Osteocyte (in vitro differentiated cells): ENCODE measurements around the gene MPPED2. TPM values are rescaled to one million over a fixed set of nuclear protein-coding genes. Genes with fewer than 3 reads are reported as not detected.

Experiments used
- DNase-seq: peaks from one replicate; pipeline ENCODE4 v3.0.0; 2021; ENCODE audit warnings: mixed read lengths; ENCODE audit not compliant: unreplicated experiment; ENCODE audit errors: extremely low spot score
- H3K27ac Mint-ChIP-seq: one replicate; pipeline ENCODE4 v1.8.0; 2021; ENCODE audit warnings: mild to moderate bottlenecking, mixed read lengths; ENCODE audit not compliant: unreplicated experiment
- H3K27me3 Mint-ChIP-seq: one replicate; pipeline ENCODE4 v1.8.0; 2021; ENCODE audit warnings: mixed read lengths; ENCODE audit not compliant: unreplicated experiment
- H3K36me3 Mint-ChIP-seq: one replicate; pipeline ENCODE4 v1.8.0; 2021; ENCODE audit warnings: mixed read lengths; ENCODE audit not compliant: unreplicated experiment
- H3K4me1 Mint-ChIP-seq: one replicate; pipeline ENCODE4 v1.8.0; 2021; ENCODE audit warnings: mixed read lengths; ENCODE audit not compliant: unreplicated experiment
- H3K4me3 Mint-ChIP-seq: one replicate; pipeline ENCODE4 v1.8.0; 2021; ENCODE audit warnings: mild to moderate bottlenecking, moderate library complexity, mixed read lengths; ENCODE audit not compliant: unreplicated experiment
- H3K9me3 Mint-ChIP-seq: one replicate; pipeline ENCODE4 v1.8.0; 2021; ENCODE audit warnings: mixed read lengths; ENCODE audit not compliant: unreplicated experiment
- CTCF ChIP-seq: fragments of 200-600 bp; sonication (generic); IDR thresholded peaks from 2 replicates; pipeline ENCODE4 v1.5.0; 2021; ENCODE audit warnings: antibody characterized with exemption, mild to moderate bottlenecking, moderate library complexity
- total RNA-seq: library from RNA; stranded (reverse); gene quantifications from 2 replicates; pipeline ENCODE4 v1.2.1, GENCODE V29; 2021

MPPED2 gene
- total RNA-seq, 1 donor from 2014 or later = not detected

GRCh38 chr11:30503156-30503555 lies 83.0 kb downstream of the MPPED2 start:
- Mint-ChIP-seq H3K9me3 (no peaks in the 10 kb centered on the region), H3K27ac (no peak overlapping the region), H3K36me3 (no peaks in the 10 kb centered on the region), H3K4me3 (no peak overlapping the region), H3K4me1 (no peaks in the 10 kb centered on the region), H3K27me3 (no peaks in the 10 kb centered on the region)
- no peak for TF ChIP-seq CTCF
- no peak for DNase-seq

GRCh38 chr11:30502305-30502704 lies 83.8 kb downstream of the MPPED2 start:
- Mint-ChIP-seq H3K9me3 (no peaks in the 10 kb centered on the region), H3K27ac (no peak overlapping the region), H3K4me3 (no peak overlapping the region), H3K36me3 (no peaks in the 10 kb centered on the region), H3K4me1 (no peaks in the 10 kb centered on the region), H3K27me3 (no peaks in the 10 kb centered on the region)
- DNase-seq = no peak
- TF ChIP-seq CTCF = no peak

- Mint-ChIP-seq H3K4me3 (no peak overlapping the region), H3K27me3 (no peaks in the 10 kb centered on the region), H3K27ac (no peak overlapping the region), H3K4me1 (no peaks in the 10 kb centered on the region), H3K36me3 (no peaks in the 10 kb centered on the region), H3K9me3 (no peaks in the 10 kb centered on the region)
- DNase-seq = no peak
- no peak for TF ChIP-seq CTCF
These were observed 84.4 kb downstream of the MPPED2 start for GRCh38 chr11:30501744-30502143.

- Mint-ChIP-seq H3K27me3 (peaks cover 11% of the 10 kb centered on the region), H3K27ac (no peak overlapping the region), H3K36me3 (no peaks in the 10 kb centered on the region), H3K4me3 (no peak overlapping the region), H3K4me1 (no peaks in the 10 kb centered on the region), H3K9me3 (no peaks in the 10 kb centered on the region)
- no peak for TF ChIP-seq CTCF
- no peak for DNase-seq
These were observed 86.2 kb downstream of the MPPED2 start for GRCh38 chr11:30499940-30500339.

- Mint-ChIP-seq H3K4me1 (no peaks in the 10 kb centered on the region), H3K27ac (no peak overlapping the region), H3K36me3 (no peaks in the 10 kb centered on the region), H3K27me3 (peaks cover 13% of the 10 kb centered on the region), H3K9me3 (no peaks in the 10 kb centered on the region), H3K4me3 (no peak overlapping the region)
- no peak for TF ChIP-seq CTCF
- DNase-seq = no peak
These were observed 88.6 kb downstream of the MPPED2 start for GRCh38 chr11:30497600-30497999.
